Hepatocyte (in vitro differentiated cells): ENCODE data around the gene LARP4B.

Experiments
- EZH2 ChIP-seq: fragments of 200-600 bp; sonication (generic); IDR thresholded peaks from 2 replicates; pipeline ENCODE4 v1.6.1; 2016; ENCODE audit warnings: antibody characterized with exemption, mild to moderate bottlenecking, borderline replicate concordance
- EZH2phosphoT487 ChIP-seq: fragments of 200-600 bp; sonication (generic); IDR thresholded peaks from one replicate; pipeline ENCODE4 v1.6.1; 2018; ENCODE audit warnings: antibody characterized with exemption, mild to moderate bottlenecking, low read depth, moderate library complexity; ENCODE audit not compliant: unreplicated experiment, severe bottlenecking
- TF ChIP-seq, protein P1 (sequence below): fragments of 200-600 bp; sonication (generic); IDR thresholded peaks from 2 replicates; pipeline ENCODE4 v1.5.1; 2016; ENCODE audit warnings: antibody characterized with exemption, mild to moderate bottlenecking; ENCODE audit not compliant: poor library complexity

DNA sequence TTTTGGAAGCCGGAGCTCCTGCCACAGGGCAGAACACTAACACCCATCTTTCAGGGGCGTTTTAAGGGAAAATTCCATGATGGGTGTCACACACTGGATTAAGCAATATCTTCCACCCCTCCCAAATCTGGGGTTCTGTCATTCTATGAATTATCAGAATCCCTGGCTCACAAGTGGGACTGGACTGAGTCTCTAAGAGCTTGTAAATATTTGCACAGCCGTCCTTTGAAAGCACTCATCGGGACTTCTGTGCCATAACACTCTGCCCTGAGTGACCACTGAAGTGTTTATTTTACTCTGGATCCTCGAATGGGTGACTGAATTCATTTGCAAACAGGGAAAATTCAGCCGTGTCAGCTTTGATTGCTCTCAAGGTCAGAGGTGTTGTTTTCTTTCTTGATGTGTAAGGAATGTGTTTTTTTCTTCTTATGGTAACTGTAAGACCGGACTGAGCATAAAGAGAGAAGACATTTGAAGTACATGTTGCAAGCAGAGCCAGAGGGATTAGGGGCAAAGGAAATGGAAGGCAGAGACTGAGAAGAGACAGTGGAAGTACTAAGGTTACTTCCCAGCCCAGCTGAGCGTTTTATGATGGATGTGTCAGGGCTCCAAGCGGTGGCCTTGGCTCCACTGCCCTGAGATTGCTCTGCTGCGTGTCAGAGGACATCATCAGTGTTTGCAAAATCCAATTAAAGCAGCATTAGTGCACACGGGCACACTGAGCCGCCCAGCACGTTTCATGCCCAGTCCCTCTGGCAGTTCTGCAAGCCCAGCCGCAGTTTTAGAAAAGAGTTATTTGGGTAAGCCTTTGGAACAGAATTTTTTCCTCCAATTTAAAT is 39.0 kb upstream of the LARP4B start:
- TF ChIP-seq, protein P1, sequence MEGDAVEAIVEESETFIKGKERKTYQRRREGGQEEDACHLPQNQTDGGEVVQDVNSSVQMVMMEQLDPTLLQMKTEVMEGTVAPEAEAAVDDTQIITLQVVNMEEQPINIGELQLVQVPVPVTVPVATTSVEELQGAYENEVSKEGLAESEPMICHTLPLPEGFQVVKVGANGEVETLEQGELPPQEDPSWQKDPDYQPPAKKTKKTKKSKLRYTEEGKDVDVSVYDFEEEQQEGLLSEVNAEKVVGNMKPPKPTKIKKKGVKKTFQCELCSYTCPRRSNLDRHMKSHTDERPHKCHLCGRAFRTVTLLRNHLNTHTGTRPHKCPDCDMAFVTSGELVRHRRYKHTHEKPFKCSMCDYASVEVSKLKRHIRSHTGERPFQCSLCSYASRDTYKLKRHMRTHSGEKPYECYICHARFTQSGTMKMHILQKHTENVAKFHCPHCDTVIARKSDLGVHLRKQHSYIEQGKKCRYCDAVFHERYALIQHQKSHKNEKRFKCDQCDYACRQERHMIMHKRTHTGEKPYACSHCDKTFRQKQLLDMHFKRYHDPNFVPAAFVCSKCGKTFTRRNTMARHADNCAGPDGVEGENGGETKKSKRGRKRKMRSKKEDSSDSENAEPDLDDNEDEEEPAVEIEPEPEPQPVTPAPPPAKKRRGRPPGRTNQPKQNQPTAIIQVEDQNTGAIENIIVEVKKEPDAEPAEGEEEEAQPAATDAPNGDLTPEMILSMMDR, result no peak
- TF ChIP-seq EZH2 (no peak), EZH2phosphoT487 (no peak)
